GM12878 (cell line): ENCODE data around the gene CALN1. TPM values are rescaled to one million over a fixed set of nuclear protein-coding genes. Genes with fewer than 3 reads are reported as not detected.

ENCODE experiments used
- ATAC-seq: fragments of 200-7000 bp; cut with Tn5 transposase; 3 replicates; pipeline ENCODE4 v1.9.1; 2020; ENCODE audit warnings: mild to moderate bottlenecking, moderate library complexity
- BruUV-seq: library from RNA; stranded (reverse); fragments of 400-500 nt; replicated peaks from 2 replicates; lab custom pipeline; 2021; lab: Mats Ljungman, UMichigan
- CTCF ChIA-PET: fragments of 300-600 bp; sonication (Branson Sonifier 250); formaldehyde crosslinking; extraction: SDS; loops from one replicate; lab custom pipeline; 2021; ENCODE audit warnings: inconsistent platforms; lab: Yijun Ruan, JAX
- POLR2A ChIA-PET: fragments of 350-600 bp; formaldehyde crosslinking; extraction: SDS; loops from one replicate; lab custom pipeline; 2021; ENCODE audit warnings: inconsistent platforms; lab: Charles Lee
- RAD21 ChIA-PET: fragments of 300-600 bp; sonication (Branson Sonifier 250); formaldehyde crosslinking; loops from one replicate; lab custom pipeline; 2023; ENCODE audit warnings: antibody characterized with exemption; ENCODE audit not compliant: unreplicated experiment; lab: Charles Lee
- SMC1A ChIA-PET: fragments of 300-600 bp; sonication (Branson Sonifier 250); formaldehyde crosslinking; loops from one replicate; lab custom pipeline; 2023; ENCODE audit not compliant: unreplicated experiment, uncharacterized antibody; lab: Charles Lee
- DNase-seq: peaks from one replicate; pipeline ENCODE4 v3.0.0-alpha.2; 2011; ENCODE audit warnings: low read depth, low spot score
- FAIRE-seq: peaks from 3 replicates; lab custom pipeline; 2011; peaks lifted over from hg19 to GRCh38; lab: Jason Lieb, UNC
- H2AFZ ChIP-seq: 2 replicates; pipeline ENCODE4 v1.6.0; 2011; ENCODE audit warnings: low read depth, low read length, control low read depth; ENCODE audit not compliant: control insufficient read depth
- H3K27ac ChIP-seq: 2 replicates; pipeline ENCODE4 v1.5.1; 2011; ENCODE audit warnings: control low read depth; ENCODE audit not compliant: control insufficient read depth, insufficient read depth
- H3K27me3 ChIP-seq, 2 experiments: replicated peaks in 1 of 2; 2 replicates each; pipeline versions ENCODE4 v1.6.0 to v1.6.1; 2011; ENCODE audit warnings: low read length in 1 of 2; ENCODE audit not compliant: control insufficient read depth in 2 of 2, insufficient read depth in 2 of 2
- H3K36me3 ChIP-seq, 2 experiments: 2 replicates each; pipeline ENCODE4 v1.5.1; 2011; ENCODE audit warnings: low read length in 1 of 2; ENCODE audit not compliant: control insufficient read depth in 2 of 2, insufficient read depth in 2 of 2
- H3K4me1 ChIP-seq: 2 replicates; pipeline ENCODE4 v1.6.1; 2011; ENCODE audit warnings: mild to moderate bottlenecking, low read length, moderate library complexity, mixed read lengths; ENCODE audit not compliant: control insufficient read depth, insufficient read depth
- H3K4me2 ChIP-seq: 2 replicates; pipeline ENCODE4 v1.6.0; 2011; ENCODE audit warnings: control low read depth; ENCODE audit not compliant: control insufficient read depth, insufficient read depth
- H3K4me3 ChIP-seq: fragments of 200-600 bp; sonication (generic); 2 replicates; pipeline ENCODE4 v1.5.1; 2016
- H3K79me2 ChIP-seq: 2 replicates; pipeline ENCODE4 v1.6.0; 2011; ENCODE audit warnings: low read length; ENCODE audit not compliant: control insufficient read depth, insufficient read depth
- H3K9ac ChIP-seq: 2 replicates; pipeline ENCODE4 v1.8.0; 2011; ENCODE audit warnings: low read length, control low read depth, mixed read lengths; ENCODE audit not compliant: control insufficient read depth, insufficient read depth
- H3K9me3 ChIP-seq: replicated peaks from 3 replicates; pipeline ENCODE4 v1.5.1; 2011; ENCODE audit warnings: mild to moderate bottlenecking, low read length; ENCODE audit not compliant: control insufficient read depth, insufficient read depth
- H4K20me1 ChIP-seq: 2 replicates; pipeline ENCODE4 v1.6.0; 2011; ENCODE audit not compliant: control insufficient read depth, insufficient read depth
- CBX3 ChIP-seq: fragments of 200-600 bp; sonication (generic); IDR thresholded peaks from 2 replicates; pipeline ENCODE4 v1.6.1; 2016; ENCODE audit warnings: low read depth, borderline replicate concordance
- EZH2 ChIP-seq: IDR thresholded peaks from 2 replicates; pipeline ENCODE4 v1.6.1; 2012; ENCODE audit warnings: low read depth, mild to moderate bottlenecking, control low read depth, inconsistent platforms, low read length, borderline replicate concordance; ENCODE audit not compliant: control insufficient read depth
- IKZF1 ChIP-seq: fragments of 450-650 bp; conservative IDR thresholded peaks from 2 replicates; pipeline ENCODE4 v1.6.1; 2017; ENCODE audit warnings: antibody characterized with exemption, mild to moderate bottlenecking
- NFYB ChIP-seq: IDR thresholded peaks from 2 replicates; pipeline ENCODE4 v1.6.1; 2011; ENCODE audit warnings: low read depth, mild to moderate bottlenecking, low read length, improper control_type of control experiment, moderate library complexity; ENCODE audit not compliant: insufficient read depth
- SUPT20H ChIP-seq: IDR thresholded peaks from 2 replicates; pipeline ENCODE4 v1.6.1; 2011; ENCODE audit warnings: low read depth, mild to moderate bottlenecking, low read length, moderate library complexity, borderline replicate concordance; ENCODE audit not compliant: control insufficient read depth
- TBL1XR1 ChIP-seq: IDR thresholded peaks from 2 replicates; pipeline ENCODE4 v1.6.1; 2012; ENCODE audit warnings: low read depth, low read length, improper control_type of control experiment
- ZNF622 ChIP-seq: fragments of 450-650 bp; IDR thresholded peaks from 2 replicates; pipeline ENCODE4 v1.6.1; 2017; ENCODE audit warnings: mild to moderate bottlenecking, inconsistent platforms
- WGBS: methylation state at CpG from one replicate; pipeline ENCODE4 v1.1.6; 2016; ENCODE audit warnings: low lambda C conversion rate; ENCODE audit not compliant: insufficient replicate concordance, insufficient coverage; ENCODE audit errors: missing lambda C conversion rate; 5-methylcytosine and 5-hydroxymethylcytosine counted together
- in situ Hi-C: fragments of 300-500 bp; cut with MboI; formaldehyde crosslinking; loops from 9 replicates; pipeline ENCODE4 v1.14.3; 2018; ENCODE audit warnings: mixed read lengths
- intact Hi-C: fragments of 100-400 bp; cut with micrococcal nuclease; formaldehyde crosslinking; loops from one replicate; pipeline ENCODE4 v1.14.2; 2022; ENCODE audit not compliant: unreplicated experiment
- polyA plus RNA-seq, 11 experiments: library from polyadenylated mRNA; depleted of rRNA in 4 of 11; unstranded in 6 of 11; stranded (reverse) in 5 of 11; fragments of >200 nt; fragmentation: Nextera tagmentation in 4 of 11; fragmentation: Illumina TruSeq in 1 of 11; extraction: Ambion mirVana in 4 of 11; extraction: Trizol in 1 of 11; gene quantifications; 1 replicate in 1 of 11; 2 replicates in 10 of 11; pipeline versions ENCODE4 v1.2.1 to v1.2.3, GENCODE V29; 2011 to 2016; ENCODE audit warnings: inconsistent platforms in 2 of 11, missing spikeins in 2 of 11, low read depth in 1 of 11
- total RNA-seq, 4 experiments: library from RNA; depleted of rRNA in 3 of 4; stranded (reverse); fragments of >200 nt in 3 of 4; fragmentation: Illumina TruSeq in 1 of 4; extraction: Trizol in 1 of 4; gene quantifications; 2 replicates each; pipeline versions ENCODE4 v1.2.1 to v1.2.3, GENCODE V29; 2013 to 2021
- TF ChIP-seq, protein P1 (sequence below): fragments of 450-650 bp; IDR thresholded peaks from 2 replicates; pipeline ENCODE4 v1.6.1; 2016; ENCODE audit warnings: mild to moderate bottlenecking, moderate library complexity, borderline replicate concordance

The CALN1 gene
- total and polyA plus RNA-seq, 10 of the 15 experiments (the other 5 are each of a cell fraction or from before 2014, with no cell fraction given) = 0.48 to 15.3 (median 1.6) TPM

- SMC1A ChIA-PET = no interaction called here
- H3K9me3 ChIP-seq = no peaks in the 10 kb centered on the region
- no peak overlapping the region for H3K27ac ChIP-seq
- RAD21 ChIA-PET = no interaction called here
- intact Hi-C loops (no loop called here), in situ Hi-C loops (no loop called here)
- no peak for ATAC-seq
- no peak for DNase-seq
- CTCF ChIA-PET = no interaction called here
- no peaks in the 10 kb centered on the region for H4K20me1 ChIP-seq
- no peaks in the 10 kb centered on the region for H3K4me1 ChIP-seq
- BruUV-seq = no TSS peak
- H2AFZ ChIP-seq = no peak overlapping the region
- H3K4me2 ChIP-seq = no peak overlapping the region
- TF ChIP-seq NFYB = no peak
- 0% methylated on average over 3 of the region's 3 CpGs for WGBS
- POLR2A ChIA-PET = no interaction called here
- no peak overlapping the region for H3K4me3 ChIP-seq
- H3K36me3 ChIP-seq = no peaks in the 10 kb centered on the region
- no peak for FAIRE-seq
- no peaks in the 10 kb centered on the region for H3K79me2 ChIP-seq
- no peaks in the 10 kb centered on the region for H3K27me3 ChIP-seq
- no peak overlapping the region for H3K9ac ChIP-seq
Measured at GRCh38 chr7:71970725-71971124, 441.4 kb downstream of the CALN1 start.

- Histone ChIP-seq H3K9ac (no peak overlapping the region), H3K36me3 (no peaks in the 10 kb centered on the region), H2AFZ (no peak overlapping the region), H3K9me3 (no peaks in the 10 kb centered on the region), H3K4me2 (no peak overlapping the region), H3K4me3 (no peak overlapping the region), H3K4me1 (no peaks in the 10 kb centered on the region), H3K27me3 (no peaks in the 10 kb centered on the region), H4K20me1 (no peaks in the 10 kb centered on the region), H3K27ac (no peak overlapping the region), H3K79me2 (no peaks in the 10 kb centered on the region)
- TF ChIP-seq EZH2 = no peak
- no peak for TF ChIP-seq SUPT20H
- TF ChIP-seq, protein P1, sequence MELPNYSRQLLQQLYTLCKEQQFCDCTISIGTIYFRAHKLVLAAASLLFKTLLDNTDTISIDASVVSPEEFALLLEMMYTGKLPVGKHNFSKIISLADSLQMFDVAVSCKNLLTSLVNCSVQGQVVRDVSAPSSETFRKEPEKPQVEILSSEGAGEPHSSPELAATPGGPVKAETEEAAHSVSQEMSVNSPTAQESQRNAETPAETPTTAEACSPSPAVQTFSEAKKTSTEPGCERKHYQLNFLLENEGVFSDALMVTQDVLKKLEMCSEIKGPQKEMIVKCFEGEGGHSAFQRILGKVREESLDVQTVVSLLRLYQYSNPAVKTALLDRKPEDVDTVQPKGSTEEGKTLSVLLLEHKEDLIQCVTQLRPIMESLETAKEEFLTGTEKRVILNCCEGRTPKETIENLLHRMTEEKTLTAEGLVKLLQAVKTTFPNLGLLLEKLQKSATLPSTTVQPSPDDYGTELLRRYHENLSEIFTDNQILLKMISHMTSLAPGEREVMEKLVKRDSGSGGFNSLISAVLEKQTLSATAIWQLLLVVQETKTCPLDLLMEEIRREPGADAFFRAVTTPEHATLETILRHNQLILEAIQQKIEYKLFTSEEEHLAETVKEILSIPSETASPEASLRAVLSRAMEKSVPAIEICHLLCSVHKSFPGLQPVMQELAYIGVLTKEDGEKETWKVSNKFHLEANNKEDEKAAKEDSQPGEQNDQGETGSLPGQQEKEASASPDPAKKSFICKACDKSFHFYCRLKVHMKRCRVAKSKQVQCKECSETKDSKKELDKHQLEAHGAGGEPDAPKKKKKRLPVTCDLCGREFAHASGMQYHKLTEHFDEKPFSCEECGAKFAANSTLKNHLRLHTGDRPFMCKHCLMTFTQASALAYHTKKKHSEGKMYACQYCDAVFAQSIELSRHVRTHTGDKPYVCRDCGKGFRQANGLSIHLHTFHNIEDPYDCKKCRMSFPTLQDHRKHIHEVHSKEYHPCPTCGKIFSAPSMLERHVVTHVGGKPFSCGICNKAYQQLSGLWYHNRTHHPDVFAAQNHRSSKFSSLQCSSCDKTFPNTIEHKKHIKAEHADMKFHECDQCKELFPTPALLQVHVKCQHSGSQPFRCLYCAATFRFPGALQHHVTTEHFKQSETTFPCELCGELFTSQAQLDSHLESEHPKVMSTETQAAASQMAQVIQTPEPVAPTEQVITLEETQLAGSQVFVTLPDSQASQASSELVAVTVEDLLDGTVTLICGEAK = no peak
- no peak for TF ChIP-seq IKZF1
- no peak for TF ChIP-seq CBX3
- no peak for TF ChIP-seq ZNF622
- no peak for TF ChIP-seq TBL1XR1
- intact Hi-C loops = no loop called here
- BruUV-seq = no TSS peak
- DNase-seq = no peak
- ChIA-PET SMC1A (no interaction called here), CTCF (no interaction called here), POLR2A (no interaction called here), RAD21 (no interaction called here)
- in situ Hi-C loops = no loop called here
- ATAC-seq = no peak
- FAIRE-seq = no peak
- WGBS = 70% methylated on average over 3 of the region's 3 CpGs
Measured at GRCh38 chr7:71962636-71963035, 449.5 kb downstream of the CALN1 start.
